H9 (cell line): Measurements from ENCODE around the gene SRP54. TPM values are rescaled to one million over a fixed set of nuclear protein-coding genes. Genes with fewer than 3 reads are reported as not detected.
A peak's percentile ranks its signal among the peaks of the same experiment; 100 is the strongest.

ENCODE experiments used
- DNase-seq: peaks from one replicate; pipeline ENCODE4 v3.0.0-alpha.2; 2017
- H2AFZ ChIP-seq: one replicate; pipeline ENCODE4 v1.6.1; 2013; ENCODE audit warnings: mild to moderate bottlenecking, low read length, control low read depth, moderate library complexity
- H2AK5ac ChIP-seq: 2 replicates; pipeline ENCODE4 v1.6.1; 2013; ENCODE audit warnings: low read length, control low read depth, mixed read lengths; ENCODE audit not compliant: insufficient read length
- H2BK120ac ChIP-seq: one replicate; pipeline ENCODE4 v1.6.1; 2013; ENCODE audit warnings: low read depth, mild to moderate bottlenecking, low read length, control low read depth, inconsistent platforms; ENCODE audit not compliant: poor library complexity, severe bottlenecking
- H2BK12ac ChIP-seq: 2 replicates; pipeline ENCODE4 v1.6.1; 2013; ENCODE audit warnings: low read length, control low read depth, mixed read lengths, low read depth; ENCODE audit not compliant: insufficient read length
- H2BK15ac ChIP-seq: 2 replicates; pipeline ENCODE4 v1.6.1; 2013; ENCODE audit warnings: low read depth, low read length, control low read depth
- H2BK20ac ChIP-seq: one replicate; pipeline ENCODE4 v1.6.1; 2013; ENCODE audit warnings: low read depth, mild to moderate bottlenecking, low read length, control low read depth, inconsistent platforms; ENCODE audit not compliant: poor library complexity, severe bottlenecking
- H2BK5ac ChIP-seq: 2 replicates; pipeline ENCODE4 v1.6.1; 2013; ENCODE audit warnings: low read length, control low read depth, mixed read lengths; ENCODE audit not compliant: insufficient read length
- H3K14ac ChIP-seq: 2 replicates; pipeline ENCODE4 v1.6.1; 2013; ENCODE audit warnings: low read length, control low read depth; ENCODE audit not compliant: insufficient read depth
- H3K18ac ChIP-seq: 2 replicates; pipeline ENCODE4 v1.6.1; 2013; ENCODE audit warnings: low read depth, mild to moderate bottlenecking, mixed read lengths, low read length, control low read depth; ENCODE audit not compliant: insufficient read length
- H3K23ac ChIP-seq: 2 replicates; pipeline ENCODE4 v1.6.1; 2013; ENCODE audit warnings: low read length, control low read depth, mixed read lengths, low read depth; ENCODE audit not compliant: insufficient read length
- H3K23me2 ChIP-seq: 2 replicates; pipeline ENCODE4 v1.6.1; 2013; ENCODE audit warnings: low read depth, mild to moderate bottlenecking, mixed read lengths, low read length, control low read depth; ENCODE audit not compliant: insufficient read length, poor library complexity, severe bottlenecking
- H3K27ac ChIP-seq: 2 replicates; pipeline ENCODE4 v1.5.1; 2013; ENCODE audit warnings: low read length, control low read depth, mixed read lengths, low read depth; ENCODE audit not compliant: insufficient read length
- H3K27me3 ChIP-seq: 2 replicates; pipeline ENCODE4 v1.6.1; 2013; ENCODE audit warnings: low read length, control low read depth, inconsistent platforms; ENCODE audit not compliant: insufficient read depth
- H3K4ac ChIP-seq: 2 replicates; pipeline ENCODE4 v1.6.1; 2013; ENCODE audit warnings: low read depth, mild to moderate bottlenecking, control low read depth, inconsistent platforms, low read length, moderate library complexity
- H3K4me1 ChIP-seq: 2 replicates; pipeline ENCODE4 v1.6.1; 2013; ENCODE audit warnings: low read length, control low read depth, inconsistent platforms; ENCODE audit not compliant: insufficient read depth
- H3K4me2 ChIP-seq: 2 replicates; pipeline ENCODE4 v1.6.1; 2013; ENCODE audit warnings: low read length, control low read depth, mixed read lengths; ENCODE audit not compliant: insufficient read length, insufficient read depth
- H3K56ac ChIP-seq: 2 replicates; pipeline ENCODE4 v1.6.1; 2013; ENCODE audit warnings: low read depth, mild to moderate bottlenecking, mixed read lengths, low read length, control low read depth; ENCODE audit not compliant: insufficient read length
- H3K79me1 ChIP-seq: 2 replicates; pipeline ENCODE4 v1.6.1; 2013; ENCODE audit warnings: low read depth, mild to moderate bottlenecking, moderate library complexity, low read length, control low read depth, inconsistent platforms; ENCODE audit not compliant: insufficient read depth, poor library complexity, severe bottlenecking
- H3K79me2 ChIP-seq: 2 replicates; pipeline ENCODE4 v1.6.1; 2013; ENCODE audit warnings: low read length, control low read depth, inconsistent platforms; ENCODE audit not compliant: insufficient read depth
- H3K9ac ChIP-seq: 2 replicates; pipeline ENCODE4 v1.6.1; 2013; ENCODE audit warnings: low read length, control low read depth, mixed read lengths; ENCODE audit not compliant: insufficient read length; ENCODE audit errors: extremely low read depth
- H3K9me3 ChIP-seq: one replicate; pipeline ENCODE4 v1.6.1; 2013; ENCODE audit warnings: low read depth, low read length, inconsistent platforms; ENCODE audit not compliant: control insufficient read depth
- H3T11ph ChIP-seq: one replicate; pipeline ENCODE4 v1.6.1; 2013; ENCODE audit warnings: mild to moderate bottlenecking, low read length, control low read depth, inconsistent platforms
- H4K20me1 ChIP-seq: one replicate; pipeline ENCODE4 v1.6.1; 2013; ENCODE audit not compliant: control insufficient read depth, insufficient read length, insufficient read depth
- H4K5ac ChIP-seq: 2 replicates; pipeline ENCODE4 v1.6.1; 2013; ENCODE audit warnings: low read depth, mild to moderate bottlenecking, mixed read lengths, low read length, control low read depth; ENCODE audit not compliant: insufficient read length
- H4K8ac ChIP-seq: replicated peaks from 2 replicates; pipeline ENCODE4 v1.6.1; 2013; ENCODE audit warnings: low read length, control low read depth, mixed read lengths, low read depth; ENCODE audit not compliant: insufficient read length
- H4K91ac ChIP-seq: 2 replicates; pipeline ENCODE4 v1.6.1; 2013; ENCODE audit warnings: low read depth, mild to moderate bottlenecking, moderate library complexity, mixed read lengths, low read length, control low read depth; ENCODE audit not compliant: insufficient read length
- H3K27ac Mint-ChIP-seq, 3 experiments: 2 replicates in 2 of 3; 3 replicates in 1 of 3; pipeline ENCODE4 v1.8.0; 2020 to 2021; ENCODE audit warnings: mixed read lengths in 3 of 3, mild to moderate bottlenecking in 1 of 3, moderate library complexity in 1 of 3
- H3K27me3 Mint-ChIP-seq: 2 replicates; pipeline ENCODE4 v1.8.0; 2021; ENCODE audit warnings: low read depth, mild to moderate bottlenecking, moderate library complexity, mixed read lengths
- H3K36me3 Mint-ChIP-seq, 3 experiments: 2 replicates in 2 of 3; 3 replicates in 1 of 3; pipeline ENCODE4 v1.8.0; 2020 to 2021; ENCODE audit warnings: low read depth in 3 of 3, mixed read lengths in 3 of 3; ENCODE audit not compliant: insufficient read depth in 1 of 3
- H3K4me1 Mint-ChIP-seq, 2 experiments: 2 replicates each; pipeline ENCODE4 v1.8.0; 2020; ENCODE audit warnings: mixed read lengths in 2 of 2
- H3K4me3 Mint-ChIP-seq, 2 experiments: 2 replicates in 1 of 2; 3 replicates in 1 of 2; pipeline ENCODE4 v1.8.0; 2020 to 2021; ENCODE audit warnings: mild to moderate bottlenecking in 2 of 2, mixed read lengths in 2 of 2, moderate library complexity in 1 of 2
- H3K9me3 Mint-ChIP-seq, 2 experiments: 2 replicates in 1 of 2; 3 replicates in 1 of 2; pipeline ENCODE4 v1.8.0; 2020; ENCODE audit warnings: mild to moderate bottlenecking in 2 of 2, mixed read lengths in 2 of 2, moderate library complexity in 1 of 2
- CTCF ChIP-seq: fragments of 200-600 bp; sonication (generic); conservative IDR thresholded peaks from 3 replicates; pipeline ENCODE4 v1.8.0; 2021; ENCODE audit warnings: antibody characterized with exemption, mild to moderate bottlenecking
- WGBS: extraction: QIAGEN DNeasy Blood & Tissue Kit; methylation state at CpG from one replicate; pipeline ENCODE4 v1.1.7; 2013; ENCODE audit warnings: missing lambda C conversion rate, low lambda C conversion rate, mixed read lengths; ENCODE audit not compliant: insufficient read length; ENCODE audit errors: extremely low coverage; 5-methylcytosine and 5-hydroxymethylcytosine counted together
- total RNA-seq: library from RNA; stranded (reverse); gene quantifications from 2 replicates; pipeline ENCODE4 v1.2.1, GENCODE V29; 2021

SRP54 gene
- total RNA-seq, 1 experiment from 2014 or later: 57.7 TPM

- no CpG with 5 or more reads among the region's 3 CpGs for WGBS
- Histone ChIP-seq H2BK15ac (no peak overlapping the region), H3K4me1 (no peaks in the 10 kb centered on the region), H2BK5ac (no peak overlapping the region), H3K9me3 (no peaks in the 10 kb centered on the region), H3T11ph (no peak overlapping the region), H4K5ac (no peak overlapping the region), H2AK5ac (no peak overlapping the region), H4K20me1 (no peaks in the 10 kb centered on the region), H3K27me3 (no peaks in the 10 kb centered on the region), H3K18ac (no peak overlapping the region), H3K27ac (no peak overlapping the region), H4K91ac (no peak overlapping the region), H2BK120ac (no peak overlapping the region), H2BK12ac (no peak overlapping the region), H3K23ac (no peak overlapping the region), H3K9ac (peak overlapping the region; percentile 78), H3K79me2 (peaks cover 10% of the 10 kb centered on the region; the same call in 1 of the 2 replicates), H3K14ac (no peak overlapping the region), H3K56ac (no peak overlapping the region), H3K23me2 (peaks cover 13% of the 10 kb centered on the region), H3K79me1 (peaks cover 3% of the 10 kb centered on the region), H2BK20ac (no peak overlapping the region), H3K4ac (no peak overlapping the region), H3K4me2 (peak overlapping the region; percentile 82), H2AFZ (no peak overlapping the region), H4K8ac (no peak overlapping the region)
- peaks cover 2 to 3% of the 10 kb centered on the region in 2 experiments for H3K4me1 Mint-ChIP-seq
- no peak overlapping the region; a peak in 1 of 5 replicates for H3K4me3 Mint-ChIP-seq
- DNase-seq: no peak
- TF ChIP-seq CTCF: no peak
- H3K27me3 Mint-ChIP-seq: no peaks in the 10 kb centered on the region; the same call in 1 of the 2 replicates
- no peak overlapping the region for H3K27ac Mint-ChIP-seq
- H3K9me3 Mint-ChIP-seq: no peaks in the 10 kb centered on the region
- peaks cover 0 to 2% (median 0%) of the 10 kb centered on the region in 3 experiments; a peak in 4 of 7 replicates for H3K36me3 Mint-ChIP-seq
Measured at GRCh38 chr14:34983786-34984185, 994 bp downstream of the SRP54 start.
